ENCODE measurements around the gene KDF1.
"Not testable (repeated sequence)": the region's sequence is repeated elsewhere in the genome, so short reads cannot be mapped to it uniquely, and the experiment has no call there.

KDF1 gene

GRCh38 chr1:26956321-26956720 lies 3.9 kb downstream of the KDF1 start:
- in situ Hi-C loops (cut with MboI; ENCODE audit: low sequenced_read_pairs): no loop called here

- in situ Hi-C loops (cut with MboI; ENCODE audit: low sequenced_read_pairs): no loop called here
Measured at GRCh38 chr1:26953374-26953773, 6.9 kb downstream of the KDF1 start.

- in situ Hi-C loops (cut with MboI; ENCODE audit: low sequenced_read_pairs): no loop called here
Measured at GRCh38 chr1:26951821-26952497, 8.3 kb downstream of the KDF1 start.

GRCh38 chr1:26951216-26951615 lies 9.1 kb downstream of the KDF1 start:
- in situ Hi-C loops (cut with MboI; ENCODE audit: low sequenced_read_pairs): no loop called here

- in situ Hi-C loops (cut with MboI; ENCODE audit: low sequenced_read_pairs): no loop called here
Measured at GRCh38 chr1:26950602-26951001, 9.7 kb downstream of the KDF1 start.

- in situ Hi-C loops (cut with MboI; ENCODE audit: low sequenced_read_pairs): no loop called here
Measured at GRCh38 chr1:26949926-26950319, 10.3 kb downstream of the KDF1 start.

GRCh38 chr1:26949266-26949925 lies 10.9 kb downstream of the KDF1 start:
- in situ Hi-C loops (cut with MboI; ENCODE audit: low sequenced_read_pairs): no loop called here

- in situ Hi-C loops (cut with MboI; ENCODE audit: low sequenced_read_pairs): not testable (repeated sequence)
Measured at GRCh38 chr1:26948725-26949057, 11.6 kb downstream of the KDF1 start.

GRCh38 chr1:26946270-26946669 lies 14.0 kb downstream of the KDF1 start:
- in situ Hi-C loops (cut with MboI; ENCODE audit: low sequenced_read_pairs): no loop called here

- in situ Hi-C loops (cut with MboI; ENCODE audit: low sequenced_read_pairs): no loop called here
Measured at GRCh38 chr1:26945728-26946127, 14.5 kb downstream of the KDF1 start.

GRCh38 chr1:26945138-26945537 lies 15.1 kb downstream of the KDF1 start:
- in situ Hi-C loops (cut with MboI; ENCODE audit: low sequenced_read_pairs): no loop called here

- in situ Hi-C loops (cut with MboI; ENCODE audit: low sequenced_read_pairs): no loop called here
Measured at GRCh38 chr1:26942656-26943055, 17.6 kb downstream of the KDF1 start.

- in situ Hi-C loops (cut with MboI; ENCODE audit: low sequenced_read_pairs): no loop called here
Measured at GRCh38 chr1:26941311-26941710, 19.0 kb downstream of the KDF1 start.

GRCh38 chr1:26938659-26939025 lies 21.6 kb downstream of the KDF1 start:
- in situ Hi-C loops (cut with MboI; ENCODE audit: low sequenced_read_pairs): no loop called here

- in situ Hi-C loops (cut with MboI; ENCODE audit: low sequenced_read_pairs): no loop called here
Measured at GRCh38 chr1:26938004-26938658, 22.1 kb downstream of the KDF1 start.

- in situ Hi-C loops (cut with MboI; ENCODE audit: low sequenced_read_pairs): no loop called here
Measured at GRCh38 chr1:26936823-26937222, 23.4 kb downstream of the KDF1 start.

GRCh38 chr1:26932531-26932930 lies 27.7 kb downstream of the KDF1 start:
- in situ Hi-C loops (cut with MboI; ENCODE audit: low sequenced_read_pairs): no loop called here

GRCh38 chr1:26923711-26924110 lies 36.6 kb downstream of the KDF1 start:
- in situ Hi-C loops (cut with MboI; ENCODE audit: low sequenced_read_pairs): no loop called here

- in situ Hi-C loops (cut with MboI; ENCODE audit: low sequenced_read_pairs): no loop called here
Measured at GRCh38 chr1:26922901-26923300, 37.4 kb downstream of the KDF1 start.

GRCh38 chr1:26922431-26922729 lies 37.9 kb downstream of the KDF1 start:
- in situ Hi-C loops (cut with MboI; ENCODE audit: low sequenced_read_pairs): no loop called here

GRCh38 chr1:26921540-26922430 lies 38.5 kb downstream of the KDF1 start, which contains the start of gene NUDC:
Gene NUDC (plus strand): TSS chr1:26921743. CDS start chr1:26921849, 106 bp downstream.
- in situ Hi-C loops (cut with MboI; ENCODE audit: low sequenced_read_pairs): no loop called here

All from HL-60/S4 treated with retinoic acid at 250 ng/mL for 4 days and 3 days (cell line).